HG02588 (cell line): ENCODE data around the gene IVD.
A peak's percentile ranks its signal among the peaks of the same experiment; 100 is the strongest.
"Not testable (repeated sequence)": the region's sequence is repeated elsewhere in the genome, so short reads cannot be mapped to it uniquely, and the experiment has no call there.

ENCODE experiments used
- ATAC-seq: cut with Tn5 transposase; IDR thresholded peaks from one replicate; pipeline ENCODE4 v1.9.1; 2021; ENCODE audit warnings: mild to moderate bottlenecking, moderate library complexity; ENCODE audit not compliant: unreplicated experiment

The IVD gene

GRCh38 chr15:40437752-40438687 lies 32.4 kb downstream of the IVD start:
- no peak for ATAC-seq

GRCh38 chr15:40438712-40439111 lies 33.1 kb downstream of the IVD start:
- ATAC-seq: no peak

- no peak for ATAC-seq
Measured at GRCh38 chr15:40439461-40439959, 33.9 kb downstream of the IVD start.

- no peak for ATAC-seq
Measured at GRCh38 chr15:40439960-40440742, 34.6 kb downstream of the IVD start.

- peak; percentile 84 for ATAC-seq
Measured at GRCh38 chr15:40440743-40441564, 35.4 kb downstream of the IVD start, which contains the start of gene BAHD1. TSS of gene BAHD1 (plus strand) at chr15:40440953. CDS start at chr15:40458465, 17,512 bp downstream.

GRCh38 chr15:40441565-40442531 lies 36.3 kb downstream of the IVD start:
- ATAC-seq: no peak

GRCh38 chr15:40443255-40443654 lies 37.7 kb downstream of the IVD start:
- no peak for ATAC-seq

- no peak for ATAC-seq
Measured at GRCh38 chr15:40443846-40444245, 38.3 kb downstream of the IVD start.

- no peak for ATAC-seq
Measured at GRCh38 chr15:40444736-40445135, 39.1 kb downstream of the IVD start.

GRCh38 chr15:40445421-40445922 lies 39.9 kb downstream of the IVD start:
- ATAC-seq: no peak

GRCh38 chr15:40446144-40446543 lies 40.5 kb downstream of the IVD start:
- no peak for ATAC-seq

GRCh38 chr15:40448354-40448753 lies 42.8 kb downstream of the IVD start:
- ATAC-seq: no peak

- no peak for ATAC-seq
Measured at GRCh38 chr15:40449275-40449674, 43.7 kb downstream of the IVD start.

- no peak for ATAC-seq
Measured at GRCh38 chr15:40450047-40450446, 44.5 kb downstream of the IVD start.

GRCh38 chr15:40451527-40452158 lies 46.0 kb downstream of the IVD start:
- no peak for ATAC-seq

GRCh38 chr15:40452296-40453090 lies 46.9 kb downstream of the IVD start:
- ATAC-seq: no peak

- not testable (repeated sequence) for ATAC-seq
Measured at GRCh38 chr15:40453941-40454340, 48.3 kb downstream of the IVD start.

GRCh38 chr15:40454904-40455391 lies 49.4 kb downstream of the IVD start:
- ATAC-seq: no peak
